Breast epithelium (tissue), 3 donors: ENCODE measurements around the gene SCLY.

Source experiments
- POLR2A ChIP-seq: fragments of 450-650 bp; IDR thresholded peaks from one replicate; pipeline ENCODE4 v1.6.1; 2016; ENCODE audit warnings: antibody characterized with exemption, mild to moderate bottlenecking, moderate library complexity
- POLR2AphosphoS5 ChIP-seq, 3 donors: sonication (generic); formaldehyde crosslinking; IDR thresholded peaks; one replicate each; pipeline ENCODE4 v1.6.1; 2017; ENCODE audit warnings: antibody characterized with exemption in 3 of 3
- TF ChIP-seq, protein P1 (sequence below), 3 donors: fragments of 450-650 bp; IDR thresholded peaks; one replicate each; pipeline ENCODE4 v1.5.1; 2016 to 2017; ENCODE audit warnings: antibody characterized with exemption in 3 of 3, mild to moderate bottlenecking in 3 of 3, moderate library complexity in 3 of 3

DNA sequence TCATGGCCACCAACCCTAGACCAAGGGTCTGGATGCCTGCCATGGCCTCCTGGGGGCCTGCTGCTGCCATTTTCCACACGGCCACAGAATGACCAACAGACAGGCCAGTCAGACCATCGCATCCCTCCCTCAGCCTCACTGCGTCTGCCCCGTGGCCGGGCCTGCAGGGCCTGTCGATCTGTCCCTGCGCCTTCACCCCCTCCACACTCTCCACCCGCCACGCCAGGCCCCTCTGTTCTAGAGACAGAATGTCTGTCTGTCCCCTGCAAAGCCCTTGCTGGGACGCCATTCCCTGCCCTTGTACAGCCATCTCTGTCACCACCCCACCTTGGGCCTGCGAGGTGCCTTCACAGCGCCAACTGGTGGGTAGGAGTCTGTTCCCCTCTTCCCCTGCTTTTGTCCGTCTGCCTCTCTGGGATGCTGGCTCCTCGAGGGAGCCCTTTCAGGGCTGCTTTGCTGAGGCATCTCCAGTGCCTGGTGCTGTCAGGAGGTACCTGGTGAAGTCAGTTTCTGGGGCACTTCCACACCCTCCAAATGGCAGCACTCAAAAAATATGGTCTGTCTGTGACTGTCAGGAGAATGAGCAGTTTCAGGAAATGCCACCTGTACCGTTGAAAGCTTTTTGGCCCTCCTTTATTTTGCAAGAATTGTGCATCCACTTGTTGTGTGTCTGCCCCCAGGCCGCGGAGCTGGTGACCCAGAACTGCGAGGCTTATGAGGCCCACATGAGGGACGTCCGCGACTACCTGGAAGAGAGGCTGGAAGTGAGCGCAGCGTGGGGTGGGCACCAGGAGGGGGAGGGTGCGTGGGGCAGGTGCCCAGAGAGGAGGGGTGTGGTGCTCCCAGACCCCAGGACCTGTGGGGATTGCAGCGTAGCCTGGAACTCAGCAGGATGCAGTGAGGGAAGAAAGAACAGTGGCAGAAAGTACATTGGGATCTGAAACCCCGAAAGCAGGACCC is 32.7 kb downstream of the SCLY start:
- TF ChIP-seq POLR2AphosphoS5 (IDR thresholded peaks at IDR 0.05) (no peak), POLR2A (no peak)
- TF ChIP-seq, protein P1, sequence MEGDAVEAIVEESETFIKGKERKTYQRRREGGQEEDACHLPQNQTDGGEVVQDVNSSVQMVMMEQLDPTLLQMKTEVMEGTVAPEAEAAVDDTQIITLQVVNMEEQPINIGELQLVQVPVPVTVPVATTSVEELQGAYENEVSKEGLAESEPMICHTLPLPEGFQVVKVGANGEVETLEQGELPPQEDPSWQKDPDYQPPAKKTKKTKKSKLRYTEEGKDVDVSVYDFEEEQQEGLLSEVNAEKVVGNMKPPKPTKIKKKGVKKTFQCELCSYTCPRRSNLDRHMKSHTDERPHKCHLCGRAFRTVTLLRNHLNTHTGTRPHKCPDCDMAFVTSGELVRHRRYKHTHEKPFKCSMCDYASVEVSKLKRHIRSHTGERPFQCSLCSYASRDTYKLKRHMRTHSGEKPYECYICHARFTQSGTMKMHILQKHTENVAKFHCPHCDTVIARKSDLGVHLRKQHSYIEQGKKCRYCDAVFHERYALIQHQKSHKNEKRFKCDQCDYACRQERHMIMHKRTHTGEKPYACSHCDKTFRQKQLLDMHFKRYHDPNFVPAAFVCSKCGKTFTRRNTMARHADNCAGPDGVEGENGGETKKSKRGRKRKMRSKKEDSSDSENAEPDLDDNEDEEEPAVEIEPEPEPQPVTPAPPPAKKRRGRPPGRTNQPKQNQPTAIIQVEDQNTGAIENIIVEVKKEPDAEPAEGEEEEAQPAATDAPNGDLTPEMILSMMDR (IDR thresholded peaks at IDR 0.05), result no peak
